ENCODE results near the gene GRB10. TPM values are rescaled to one million over a fixed set of nuclear protein-coding genes. Genes with fewer than 3 reads are reported as not detected.

Gene GRB10
- total and polyA plus RNA-seq, 4 donors = 10.7 to 53.1 (median 17.5) TPM

- no peak overlapping the region for H3K4me3 ChIP-seq (ENCODE audit: low read depth in 1 of 3, low read length in 3 of 3)
- H3K27ac ChIP-seq (ENCODE audit: low read depth in 1 of 2, low read length in 2 of 2) = no peak overlapping the region
- H3K9ac ChIP-seq (ENCODE audit: low read depth in 1 of 2, low read length in 2 of 2) = no peak overlapping the region
- H3K4me1 ChIP-seq (ENCODE audit: control insufficient read depth in 4 of 4, insufficient read depth in 4 of 4, low read length in 3 of 4) = peaks cover 4 to 29% (median 15%) of the 10 kb centered on the region in 4 donors
- DNase-seq (ENCODE audit: low spot score) = peak; percentile 60
- H3K36me3 ChIP-seq (ENCODE audit: control insufficient read depth in 4 of 4, insufficient read depth in 3 of 4, low read depth in 1 of 4, low read length in 3 of 4) = peaks cover 0 to 2% (median 0%) of the 10 kb centered on the region in 4 donors
- WGBS = 51% methylated on average over 10 of the region's 10 CpGs
- peak in 1 of 2 donors; percentile 37 for TF ChIP-seq RXRA (IDR thresholded peaks at IDR 0.05)
- peak in 1 of 2 donors; percentile 35 for TF ChIP-seq EGR1 (IDR thresholded peaks at IDR 0.05; ENCODE audit: low read depth in 2 of 2)
- TF ChIP-seq ATF3 (IDR thresholded peaks at IDR 0.05) = peak; percentile 38
- TF ChIP-seq HNF4G (IDR thresholded peaks at IDR 0.05) = peak; percentile 15
- TF ChIP-seq RAD21 (IDR thresholded peaks at IDR 0.05) = peak; percentile 88 to 90
- TF ChIP-seq TAF1 (conservative IDR thresholded peaks at IDR 0.05) = no peak
- no peak for TF ChIP-seq JUND (IDR thresholded peaks at IDR 0.05)
- peak; percentile 89 for TF ChIP-seq CTCF (IDR thresholded peaks at IDR 0.05; ENCODE audit: low read depth, low read length, missing input control)
- TF ChIP-seq SP1 (IDR thresholded peaks at IDR 0.05) = peak; percentile 8
- TF ChIP-seq GABPA (IDR thresholded peaks at IDR 0.05 in 1 of 2, conservative IDR thresholded peaks at IDR 0.05 in 1 of 2) = no peak
- TF ChIP-seq REST (IDR thresholded peaks at IDR 0.05) = no peak
- TF ChIP-seq FOXA1 (IDR thresholded peaks at IDR 0.05) = no peak
- TF ChIP-seq MAX (IDR thresholded peaks at IDR 0.05) = no peak
- TF ChIP-seq HNF4A (conservative IDR thresholded peaks at IDR 0.05) = peak; percentile 37 to 41
- no peak for TF ChIP-seq ZBTB33 (IDR thresholded peaks at IDR 0.05)
- TF ChIP-seq FOXA2 (IDR thresholded peaks at IDR 0.05) = no peak
- no peak for TF ChIP-seq NR2F2 (IDR thresholded peaks at IDR 0.05)
- no peak for TF ChIP-seq YY1 (IDR thresholded peaks at IDR 0.05)
- H3K27me3 ChIP-seq (ENCODE audit: control insufficient read depth in 4 of 4, insufficient read depth in 4 of 4, low read length in 3 of 4) = no peaks in the 10 kb centered on the region
- no peaks in the 10 kb centered on the region for H3K9me3 ChIP-seq (ENCODE audit: control insufficient read depth in 4 of 4, low read length in 3 of 4)
Measured at GRCh38 chr7:50632561-50633413, 149.9 kb downstream of the GRB10 start.
